ENCODE data around the gene METTL25.

Gene METTL25

GRCh38 chr12:82473111-82473754, 114.9 kb downstream of the METTL25 start:
- DNase-seq: no peak

DNA sequence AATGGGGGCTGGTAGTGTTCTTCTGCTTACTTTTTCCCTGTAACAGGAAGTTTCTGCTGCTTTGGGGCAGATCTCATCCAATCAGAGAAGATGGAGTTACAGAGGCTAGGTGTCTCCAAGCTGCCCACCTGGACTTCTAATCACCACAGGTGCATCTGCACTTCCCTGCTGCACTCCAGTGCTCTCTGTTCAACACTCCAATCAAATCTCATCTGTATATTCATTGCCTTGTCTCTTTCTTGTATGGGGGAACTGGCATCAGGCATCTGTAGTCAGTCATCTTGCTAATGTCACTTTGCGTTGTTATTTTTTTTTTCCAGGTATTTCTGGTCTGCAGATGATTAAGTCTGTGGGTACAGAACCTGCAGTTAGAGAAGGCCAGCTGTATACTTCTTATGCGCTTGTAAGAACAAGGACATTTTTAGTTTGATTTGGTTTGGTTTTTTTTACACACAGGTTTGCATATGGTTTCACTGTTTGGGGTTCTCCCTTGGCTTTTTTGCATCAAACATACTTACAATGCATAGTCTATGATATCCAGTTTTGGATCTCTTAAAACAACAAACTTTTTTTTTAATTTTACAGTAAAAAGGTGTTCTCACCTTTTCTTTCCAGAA, 116.0 kb downstream of the METTL25 start:
- DNase-seq: no peak

DNA sequence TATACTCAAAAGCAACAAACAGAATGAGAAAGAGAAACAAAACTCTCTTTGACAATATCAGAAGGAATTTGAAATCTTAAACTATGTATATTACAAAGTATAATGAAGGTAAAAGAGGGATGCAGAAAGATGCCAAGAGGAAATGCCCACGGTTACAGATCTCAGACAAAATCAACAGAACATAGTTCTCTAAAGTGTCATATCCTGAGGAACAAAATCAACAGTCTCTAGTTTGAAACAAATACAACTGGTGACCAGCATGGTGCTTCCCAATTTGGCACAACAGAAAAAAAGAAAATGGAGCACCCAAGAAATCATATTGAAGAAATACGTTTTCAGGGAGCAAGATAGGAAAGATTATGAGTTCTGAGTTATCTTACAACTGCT, 116.5 kb downstream of the METTL25 start:
- DNase-seq: no peak

DNA sequence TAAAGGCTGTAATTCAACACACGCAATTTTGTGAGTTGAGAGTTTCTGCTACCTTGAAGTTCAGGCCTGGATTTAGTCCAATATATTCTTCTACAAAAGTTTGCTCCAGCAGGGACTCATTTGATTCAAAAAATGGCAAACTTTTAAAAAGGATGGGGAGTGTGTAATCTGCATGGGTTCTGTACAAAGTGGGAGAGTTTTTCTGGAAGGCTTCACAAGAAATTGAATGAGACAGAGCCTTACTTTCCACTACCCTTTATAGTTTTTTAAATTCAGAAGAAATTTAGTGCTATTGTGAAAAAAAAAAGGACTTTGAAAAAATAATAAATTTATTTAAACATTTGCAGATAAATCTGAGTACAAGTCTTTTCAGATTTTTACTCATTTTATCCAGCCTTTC, 116.9 kb downstream of the METTL25 start:
- no peak for DNase-seq

DNA sequence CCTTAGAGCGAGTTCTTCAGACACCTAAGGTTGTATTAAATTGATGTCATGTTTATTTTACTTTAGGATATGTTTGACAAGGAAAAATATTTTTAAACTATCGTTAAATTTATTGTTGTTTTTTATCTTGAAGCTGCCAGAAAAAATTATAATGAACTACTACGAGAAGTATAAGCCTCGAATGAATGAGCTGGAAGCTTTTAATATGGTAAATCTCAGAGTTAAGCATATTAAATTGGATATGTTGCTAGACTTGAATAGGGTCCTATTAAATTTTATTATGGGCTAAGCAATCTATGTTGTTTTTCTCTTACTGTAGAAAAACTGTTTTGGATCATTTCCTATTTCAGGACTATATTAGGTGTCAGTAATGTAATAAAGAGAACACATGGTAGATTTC, 118.2 kb downstream of the METTL25 start:
- no peak for DNase-seq

GRCh38 chr12:82479511-82479910, 121.2 kb downstream of the METTL25 start:
- peak in 1 of 3 experiments; percentile 22 for DNase-seq

DNA sequence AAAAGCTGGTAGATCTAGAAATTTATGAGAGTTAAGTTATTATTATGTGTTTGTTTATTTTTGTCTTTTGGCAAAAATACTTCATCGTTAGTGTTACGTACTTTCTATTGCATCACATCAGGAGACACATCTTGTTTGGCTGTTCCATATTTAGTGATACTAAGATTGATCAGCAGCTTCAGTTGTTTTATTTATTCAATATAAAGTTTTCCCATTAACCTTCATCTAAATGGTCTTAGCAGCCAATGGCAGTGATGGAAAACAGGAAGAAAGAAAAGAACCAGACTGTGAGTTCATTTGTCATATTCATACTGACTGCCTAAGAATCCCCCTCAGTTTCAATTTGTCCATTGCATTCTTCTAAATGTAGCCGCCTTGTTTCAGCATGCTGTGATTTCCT, 122.3 kb downstream of the METTL25 start:
- DNase-seq: no peak

DNA sequence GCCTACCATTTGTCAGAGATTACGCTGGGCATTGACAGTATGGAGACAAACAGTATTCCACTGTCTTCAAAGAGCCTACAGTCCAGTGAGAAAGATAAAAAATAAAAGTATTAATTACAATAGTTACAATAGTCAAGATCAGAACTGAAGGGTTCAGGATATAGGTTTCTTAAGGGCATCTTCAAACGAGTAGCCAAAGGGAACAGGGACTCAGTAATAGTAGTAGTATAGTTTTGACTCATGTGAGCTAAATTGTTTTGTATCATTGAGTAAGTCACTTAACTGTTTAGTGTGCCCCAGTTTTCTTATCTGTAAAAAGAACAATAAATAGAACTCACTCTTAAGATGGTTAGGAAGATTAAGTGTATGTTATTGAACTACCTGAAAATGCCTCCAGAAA, 123.6 kb downstream of the METTL25 start:
- DNase-seq: no peak

DNA sequence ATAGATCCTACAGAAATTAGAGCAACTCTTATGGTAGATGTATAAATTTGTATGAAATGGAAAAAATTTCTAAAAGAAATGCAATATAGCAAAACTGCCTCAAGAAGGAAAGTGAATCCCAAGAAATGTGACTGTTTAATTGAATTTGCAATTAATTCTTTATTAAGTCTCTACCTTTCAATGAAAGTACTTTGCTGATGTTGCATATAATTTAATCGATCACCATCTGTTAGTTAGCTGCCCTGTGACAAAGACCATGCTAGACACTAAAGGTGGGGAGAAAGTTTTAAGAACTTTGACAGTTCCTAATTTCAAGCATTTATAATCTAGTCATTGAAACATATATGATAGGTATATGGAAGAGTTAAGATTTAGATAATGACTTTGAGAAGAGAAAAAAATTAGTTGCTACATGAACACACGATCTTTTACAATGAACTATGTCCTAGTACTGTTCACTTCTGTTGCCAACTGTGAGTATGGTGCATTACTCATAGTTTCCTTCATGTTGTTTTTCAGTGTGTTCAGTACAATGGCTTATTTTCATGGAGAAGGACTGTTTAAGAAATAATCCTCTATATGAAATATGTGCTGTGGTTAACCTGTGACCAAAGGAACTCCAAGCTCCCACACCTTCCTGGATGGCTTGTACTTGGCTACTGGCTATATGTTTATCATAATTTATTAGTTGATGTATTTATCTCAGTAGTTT, 128.4 kb downstream of the METTL25 start:
- no peak for DNase-seq

DNA sequence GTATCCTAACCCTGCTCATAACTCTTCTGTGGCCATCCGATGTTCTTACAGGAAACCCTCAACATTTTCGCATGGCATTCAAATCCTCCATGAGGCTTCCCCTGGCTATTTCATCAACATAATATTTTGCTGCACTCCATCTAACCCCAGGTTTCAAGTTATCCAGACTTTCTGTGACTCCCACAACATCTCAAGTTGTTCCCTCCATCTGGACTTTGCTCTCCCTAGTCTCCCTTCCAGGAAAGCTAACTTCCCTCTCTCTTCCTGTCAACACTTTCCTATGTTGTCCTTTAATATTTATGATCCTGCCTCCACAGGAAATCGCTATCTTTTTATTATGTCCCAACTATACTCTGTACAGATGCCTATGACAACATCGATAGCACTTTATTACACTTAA, 146.1 kb downstream of the METTL25 start:
- no peak for DNase-seq

DNA sequence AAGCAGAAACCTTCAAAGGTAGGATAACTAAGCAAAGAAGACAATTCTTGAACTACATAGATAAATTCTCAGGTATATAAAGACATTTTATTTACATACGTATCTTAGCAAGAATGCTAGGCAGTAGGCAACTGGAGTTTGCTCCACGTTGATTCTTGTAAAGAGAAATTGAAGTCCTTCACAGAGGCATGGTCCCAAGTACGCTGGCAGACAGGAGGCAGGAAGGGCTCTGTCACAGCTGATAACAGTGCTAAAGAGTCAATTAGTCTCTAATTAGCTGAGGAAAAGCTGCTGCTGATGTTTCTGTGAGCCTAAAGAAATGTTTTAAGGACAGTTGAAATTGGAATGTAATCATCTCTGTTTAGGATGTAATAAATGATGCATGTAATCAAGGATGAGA, 146.8 kb downstream of the METTL25 start:
- peak in 1 of 3 experiments; percentile 18 for DNase-seq

- no peak for DNase-seq
Measured at GRCh38 chr12:82507686-82508085, 149.4 kb downstream of the METTL25 start.

GRCh38 chr12:82510386-82510785, 152.1 kb downstream of the METTL25 start:
- peak in 1 of 3 experiments; percentile 59 for DNase-seq

- DNase-seq: no peak
Measured at GRCh38 chr12:82514880-82515279, 156.6 kb downstream of the METTL25 start.

DNA sequence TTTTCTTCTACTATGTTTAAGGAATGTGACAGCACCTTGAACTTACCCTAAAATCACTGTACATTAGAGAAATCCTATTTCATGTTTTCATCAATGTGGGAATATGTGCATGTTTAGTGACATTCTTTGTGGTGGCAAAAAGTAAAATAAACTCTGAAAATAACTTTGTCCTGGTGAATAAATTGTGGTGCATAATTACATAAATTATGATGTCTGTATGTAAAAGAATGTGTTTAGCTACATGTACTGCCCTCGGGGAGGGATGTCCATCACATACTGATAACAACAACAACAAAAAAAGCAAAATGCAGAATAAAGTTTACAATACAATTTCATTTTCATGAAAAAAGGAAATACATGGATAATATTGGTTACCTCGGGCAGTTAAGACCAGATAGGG, 157.3 kb downstream of the METTL25 start:
- DNase-seq: no peak

DNA sequence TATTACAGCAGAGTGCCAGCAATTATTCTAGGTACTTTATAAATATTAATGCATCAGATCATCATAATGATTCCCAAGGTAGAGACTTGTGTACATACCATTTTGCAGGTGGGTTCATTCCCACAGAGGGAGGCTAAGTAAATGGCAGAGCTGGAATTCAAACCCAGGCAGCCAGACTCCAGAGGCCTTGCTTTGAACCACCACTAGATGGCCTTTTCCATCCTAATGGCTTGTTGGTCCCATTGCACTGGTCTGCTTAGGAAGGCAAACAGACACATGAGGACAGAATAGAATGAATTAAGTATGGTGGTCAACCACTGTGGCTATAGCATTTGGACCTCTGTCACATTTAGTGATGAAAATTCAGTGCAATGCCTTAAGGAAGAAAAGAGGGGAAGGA, 158.7 kb downstream of the METTL25 start:
- peak in 1 of 3 experiments; percentile 12 for DNase-seq

DNA sequence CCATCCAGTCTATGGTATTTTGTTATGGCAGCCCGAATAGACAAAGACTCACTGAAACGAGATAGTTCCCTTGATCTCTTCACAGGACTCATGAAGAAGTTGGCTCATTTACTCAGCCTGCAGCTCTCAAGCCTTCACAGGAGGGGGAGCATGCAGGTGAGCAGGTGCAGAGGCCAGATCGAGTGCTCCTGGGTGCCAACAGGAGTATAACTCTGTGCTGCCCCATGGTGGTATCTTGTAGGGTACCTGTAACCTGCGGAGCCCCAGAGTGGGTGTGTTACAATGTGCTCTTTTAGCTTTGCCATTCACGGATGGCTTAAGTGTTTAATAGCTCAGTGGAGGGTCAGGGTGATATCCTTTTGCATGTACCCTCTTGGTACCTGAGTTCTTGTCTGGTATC, 159.5 kb downstream of the METTL25 start:
- no peak for DNase-seq

- DNase-seq: no peak
Measured at GRCh38 chr12:82519510-82519909, 161.2 kb downstream of the METTL25 start.

- no peak for DNase-seq
Measured at GRCh38 chr12:82522285-82522684, 164.0 kb downstream of the METTL25 start.

DNA sequence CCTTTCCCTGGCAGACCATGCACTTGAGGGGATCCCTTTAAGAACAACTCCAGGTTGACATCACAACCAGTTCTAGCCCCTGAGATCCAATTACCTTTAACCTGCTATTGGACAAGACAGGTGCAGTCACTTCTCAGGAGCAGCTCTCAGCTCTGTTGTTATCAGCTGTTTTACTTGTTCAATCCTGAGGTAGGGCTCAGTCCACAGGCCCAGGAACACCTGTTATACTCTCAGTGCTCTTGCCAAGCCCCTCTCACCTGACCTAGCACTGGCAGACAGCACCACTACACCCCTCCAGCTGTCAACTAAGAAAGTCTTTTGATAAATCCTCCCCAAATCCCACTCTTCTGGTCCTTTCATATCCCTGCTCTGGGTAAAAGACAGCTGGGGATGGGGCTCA, 164.4 kb downstream of the METTL25 start:
- peak in 1 of 3 experiments; percentile 27 for DNase-seq

DNA sequence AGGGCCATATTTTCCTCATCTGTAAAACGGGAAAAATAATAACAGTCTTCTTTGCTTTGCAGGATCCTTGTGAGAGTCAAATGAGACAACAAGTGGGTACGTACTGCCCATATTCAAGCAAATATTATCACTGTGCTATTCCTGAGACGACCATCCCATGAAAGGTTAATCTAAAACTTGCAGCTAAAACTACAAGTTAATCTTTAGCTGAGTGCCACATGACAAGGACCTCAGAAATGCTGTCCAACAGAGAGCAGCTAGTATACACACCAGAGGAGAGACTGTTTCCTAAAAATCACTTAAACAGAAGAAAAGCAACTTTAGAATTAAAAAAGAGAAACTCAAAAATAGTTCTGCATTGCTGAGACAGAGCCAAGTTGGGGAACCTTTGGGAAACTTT, 165.7 kb downstream of the METTL25 start:
- no peak for DNase-seq

GRCh38 chr12:82524641-82525040, 166.3 kb downstream of the METTL25 start:
- peak in 1 of 3 experiments; percentile 25 for DNase-seq

GRCh38 chr12:82525616-82526015, 167.3 kb downstream of the METTL25 start:
- DNase-seq: no peak

GRCh38 chr12:82527165-82527780, 168.9 kb downstream of the METTL25 start:
- peak; percentile 43 to 86 (median 77) for DNase-seq

Data from NCI-H1417 (cell line).